DND-41 (cell line): ENCODE data around the gene PLA2G15.

ENCODE experiments used
- ATAC-seq: fragments of 200-7000 bp; cut with Tn5 transposase; 3 replicates; pipeline ENCODE4 v1.9.1; 2021; ENCODE audit warnings: low read depth; ENCODE audit not compliant: insufficient read depth
- DNase-seq: peaks from one replicate; pipeline ENCODE4 v3.0.0-alpha.2; 2020
- H2AFZ ChIP-seq: 2 replicates; pipeline ENCODE4 v1.6.0; 2012; ENCODE audit warnings: low read depth, low read length
- H3K27ac ChIP-seq: 2 replicates; pipeline ENCODE4 v1.5.1; 2012; ENCODE audit warnings: low read length, inconsistent platforms
- H3K27me3 ChIP-seq: fragments of 200-600 bp; sonication (generic); 2 replicates; pipeline ENCODE4 v1.6.0; 2012; ENCODE audit warnings: low read length, mild to moderate bottlenecking, inconsistent platforms; ENCODE audit not compliant: insufficient read depth, poor library complexity
- H3K36me3 ChIP-seq: 2 replicates; pipeline ENCODE4 v1.5.1; 2012; ENCODE audit warnings: low read length, inconsistent platforms; ENCODE audit not compliant: insufficient read depth
- H3K4me1 ChIP-seq: 2 replicates; pipeline ENCODE4 v1.5.1; 2012; ENCODE audit warnings: mild to moderate bottlenecking, low read length; ENCODE audit not compliant: insufficient read depth
- H3K4me2 ChIP-seq: 2 replicates; pipeline ENCODE4 v1.6.0; 2012; ENCODE audit warnings: mild to moderate bottlenecking, moderate library complexity, low read length, inconsistent platforms; ENCODE audit not compliant: insufficient read depth
- H3K4me3 ChIP-seq, 2 experiments: fragments of 200-600 bp in 1 of 2; shearing (Covaris generic) in 1 of 2; 2 replicates each; pipeline ENCODE4 v1.5.1; 2012 to 2016; ENCODE audit warnings: inconsistent platforms in 2 of 2, low read length in 2 of 2, mild to moderate bottlenecking in 2 of 2, low read depth in 1 of 2, moderate library complexity in 1 of 2
- H3K79me2 ChIP-seq: 2 replicates; pipeline ENCODE4 v1.6.0; 2012; ENCODE audit warnings: low read length, inconsistent platforms; ENCODE audit not compliant: insufficient read depth
- H3K9ac ChIP-seq: 2 replicates; pipeline ENCODE4 v1.6.0; 2012; ENCODE audit warnings: low read depth, mild to moderate bottlenecking, inconsistent platforms, low read length, moderate library complexity
- H3K9me3 ChIP-seq: 2 replicates; pipeline ENCODE4 v1.5.1; 2012; ENCODE audit warnings: low read length, moderate library complexity, mild to moderate bottlenecking, inconsistent platforms; ENCODE audit not compliant: insufficient read depth, severe bottlenecking
- H4K20me1 ChIP-seq: 2 replicates; pipeline ENCODE4 v1.6.0; 2012; ENCODE audit warnings: low read length; ENCODE audit not compliant: insufficient read depth
- CTCF ChIP-seq: IDR thresholded peaks from 2 replicates; pipeline ENCODE4 v1.5.1; 2012; ENCODE audit warnings: borderline replicate concordance, low read length, moderate library complexity, mild to moderate bottlenecking; ENCODE audit not compliant: poor library complexity, severe bottlenecking; ENCODE audit errors: extremely low read depth
- EZH2 ChIP-seq: IDR thresholded peaks from 3 replicates; pipeline ENCODE4 v1.6.1; 2012; ENCODE audit warnings: borderline replicate concordance, low read depth, mild to moderate bottlenecking, moderate library complexity, low read length, inconsistent platforms; ENCODE audit not compliant: severe bottlenecking

PLA2G15 gene

GRCh38 chr16:68249371-68249770 is 4.2 kb downstream of the PLA2G15 start:
- DNase-seq: no peak
- H3K4me2 ChIP-seq: no peak overlapping the region
- H3K9ac ChIP-seq: no peak overlapping the region
- H3K9me3 ChIP-seq: no peaks in the 10 kb centered on the region
- no peak overlapping the region for H3K4me3 ChIP-seq
- no peak overlapping the region for H2AFZ ChIP-seq
- 0 out of 2 replicates have a peak overlapping the region, but pooled peaks have one; percentile 23 for H3K27ac ChIP-seq
- H3K27me3 ChIP-seq: no peaks in the 10 kb centered on the region
- no peak for ATAC-seq
- H4K20me1 ChIP-seq: peaks cover 7% of the 10 kb centered on the region; the same call in 1 of the 2 replicates
- H3K4me1 ChIP-seq: peaks cover 32% of the 10 kb centered on the region
- TF ChIP-seq EZH2 (no peak), CTCF (no peak)
- peaks cover 37% of the 10 kb centered on the region for H3K36me3 ChIP-seq
- H3K79me2 ChIP-seq: peaks cover 34% of the 10 kb centered on the region

- TF ChIP-seq CTCF: no peak
- TF ChIP-seq EZH2: no peak
- H3K4me1 ChIP-seq: peaks cover 25% of the 10 kb centered on the region
- no peak for DNase-seq
- no peaks in the 10 kb centered on the region for H3K9me3 ChIP-seq
- no peak overlapping the region for H3K4me2 ChIP-seq
- peaks cover 26% of the 10 kb centered on the region for H3K79me2 ChIP-seq
- no peaks in the 10 kb centered on the region for H3K27me3 ChIP-seq
- H3K36me3 ChIP-seq: peaks cover 52% of the 10 kb centered on the region
- no peak overlapping the region for H3K4me3 ChIP-seq
- no peak overlapping the region for H3K9ac ChIP-seq
- peaks cover 7% of the 10 kb centered on the region; the same call in 1 of the 2 replicates for H4K20me1 ChIP-seq
- H2AFZ ChIP-seq: no peak overlapping the region
- ATAC-seq: no peak
- H3K27ac ChIP-seq: no peak overlapping the region
Observed at GRCh38 chr16:68250951-68251350, 5.8 kb downstream of the PLA2G15 start.

GRCh38 chr16:68251832-68252231 is 6.7 kb downstream of the PLA2G15 start:
- peaks cover 55% of the 10 kb centered on the region for H3K36me3 ChIP-seq
- H3K4me1 ChIP-seq: peaks cover 25% of the 10 kb centered on the region
- ATAC-seq (peak; percentile 38; the same call in 1 of the 3 replicates), DNase-seq (no peak)
- H3K9me3 ChIP-seq: no peaks in the 10 kb centered on the region
- no peaks in the 10 kb centered on the region for H3K27me3 ChIP-seq
- no peak overlapping the region; the same call in 1 of the 2 replicates for H3K27ac ChIP-seq
- no peak overlapping the region for H3K4me2 ChIP-seq
- no peak overlapping the region for H3K4me3 ChIP-seq
- peaks cover 2% of the 10 kb centered on the region; the same call in 1 of the 2 replicates for H4K20me1 ChIP-seq
- peaks cover 18% of the 10 kb centered on the region for H3K79me2 ChIP-seq
- TF ChIP-seq CTCF (no peak), EZH2 (no peak)
- H3K9ac ChIP-seq: no peak overlapping the region
- no peak overlapping the region for H2AFZ ChIP-seq

GRCh38 chr16:68252383-68252782 is 7.2 kb downstream of the PLA2G15 start:
- ATAC-seq (no peak), DNase-seq (no peak)
- TF ChIP-seq EZH2 (no peak), CTCF (no peak)
- no peaks in the 10 kb centered on the region for H3K9me3 ChIP-seq
- peaks cover 55% of the 10 kb centered on the region for H3K36me3 ChIP-seq
- H3K9ac ChIP-seq: no peak overlapping the region
- no peaks in the 10 kb centered on the region for H3K27me3 ChIP-seq
- peaks cover 25% of the 10 kb centered on the region for H3K4me1 ChIP-seq
- H3K27ac ChIP-seq: no peak overlapping the region; the same call in 1 of the 2 replicates
- H3K79me2 ChIP-seq: peaks cover 12% of the 10 kb centered on the region
- H3K4me3 ChIP-seq: no peak overlapping the region
- H3K4me2 ChIP-seq: no peak overlapping the region
- no peak overlapping the region for H2AFZ ChIP-seq
- no peaks in the 10 kb centered on the region for H4K20me1 ChIP-seq
